ENCODE measurements around the gene FUT4. TPM values are rescaled to one million over a fixed set of nuclear protein-coding genes. Genes with fewer than 3 reads are reported as not detected.

The FUT4 gene
- total and polyA plus RNA-seq, 7 donors, result 0.37 to 2.2 (median 1.2) TPM

GRCh38 chr11:94537031-94537600, 6.6 kb upstream of the FUT4 start:
- Histone ChIP-seq H3K36me3 (ENCODE audit: insufficient read depth in 1 of 2, low read depth in 1 of 2) (no peaks in the 10 kb centered on the region), H3K27me3 (ENCODE audit: insufficient read depth in 3 of 3, low read length in 2 of 3) (peaks cover 0 to 12% (median 0%) of the 10 kb centered on the region in 3 donors), H3K9me3 (no peaks in the 10 kb centered on the region), H3K4me3 (no peak overlapping the region), H3K27ac (no peak overlapping the region), H3K4me1 (no peaks in the 10 kb centered on the region)
- TF ChIP-seq CTCF (IDR thresholded peaks at IDR 0.05), result no peak
- DNase-seq (no peak), ATAC-seq (no peak)
- WGBS, 3 donors, result 41 to 61% (median 58%) methylated on average over 3 of the region's 3 CpGs
- intact Hi-C loops (cut with DNase I), result no loop called here

GRCh38 chr11:94539420-94539819, 4.3 kb upstream of the FUT4 start:
- Histone ChIP-seq H3K27me3 (ENCODE audit: insufficient read depth in 3 of 3, low read length in 2 of 3) (peaks cover 0 to 8% (median 0%) of the 10 kb centered on the region in 3 donors), H3K36me3 (ENCODE audit: insufficient read depth in 1 of 2, low read depth in 1 of 2) (no peaks in the 10 kb centered on the region), H3K4me1 (peaks cover 5% of the 10 kb centered on the region), H3K9me3 (no peaks in the 10 kb centered on the region), H3K4me3 (no peak overlapping the region), H3K27ac (no peak overlapping the region)
- ATAC-seq (no peak), DNase-seq (no peak)
- WGBS, 3 donors, result 53 to 78% (median 78%) methylated on average over 1 of the region's 1 CpG
- intact Hi-C loops (cut with DNase I), result no loop called here
- TF ChIP-seq CTCF (IDR thresholded peaks at IDR 0.05), result no peak

- intact Hi-C loops (cut with DNase I), result no loop called here
- DNase-seq, result peak; percentile 37 to 62
- TF ChIP-seq CTCF (IDR thresholded peaks at IDR 0.05), result no peak
- peaks cover 16% of the 10 kb centered on the region for H3K4me1 ChIP-seq
- ATAC-seq, result peak in 1 of 4 donors; percentile 3
- no peaks in the 10 kb centered on the region for H3K36me3 ChIP-seq (ENCODE audit: insufficient read depth in 1 of 2, low read depth in 1 of 2)
- peak overlapping the region; percentile 96 for H3K27ac ChIP-seq
- WGBS, 3 donors, result 25 to 37% (median 29%) methylated on average over 39 to 59 of the region's 59 CpGs
- H3K27me3 ChIP-seq (ENCODE audit: insufficient read depth in 3 of 3, low read length in 2 of 3), result no peaks in the 10 kb centered on the region
- no peaks in the 10 kb centered on the region for H3K9me3 ChIP-seq
- H3K4me3 ChIP-seq, result peak overlapping the region; percentile 82
These were observed 1.0 kb downstream of the FUT4 start for GRCh38 chr11:94544646-94545263.

- no peak overlapping the region for H3K27ac ChIP-seq
- 79 to 83% (median 81%) methylated on average over 54 of the region's 54 CpGs for WGBS, 3 donors
- ATAC-seq (no peak), DNase-seq (peak; percentile 16 to 60)
- no peak for TF ChIP-seq CTCF (IDR thresholded peaks at IDR 0.05)
- peaks cover 16% of the 10 kb centered on the region for H3K4me1 ChIP-seq
- H3K36me3 ChIP-seq (ENCODE audit: insufficient read depth in 1 of 2, low read depth in 1 of 2), result no peaks in the 10 kb centered on the region
- intact Hi-C loops (cut with DNase I), result no loop called here
- H3K9me3 ChIP-seq, result no peaks in the 10 kb centered on the region
- peak overlapping the region; percentile 82 for H3K4me3 ChIP-seq
- no peaks in the 10 kb centered on the region for H3K27me3 ChIP-seq (ENCODE audit: insufficient read depth in 3 of 3, low read length in 2 of 3)
These were observed 1.8 kb downstream of the FUT4 start for GRCh38 chr11:94545264-94546161.

Data from psoas muscle (tissue), 8 donors.